Neural cell (in vitro differentiated cells): ENCODE results near the gene AK5. TPM values are rescaled to one million over a fixed set of nuclear protein-coding genes. Genes with fewer than 3 reads are reported as not detected.
"Not testable (repeated sequence)": the region's sequence is repeated elsewhere in the genome, so short reads cannot be mapped to it uniquely, and the experiment has no call there.

Experiments used
- H2AFZ ChIP-seq: fragments of 200-600, 300-800 bp; sonication (generic), shearing (Covaris generic); 2 replicates; pipeline ENCODE4 v1.6.0; 2014; ENCODE audit warnings: low read depth, mild to moderate bottlenecking, antibody characterized with exemption, low read length, moderate library complexity
- H3F3A ChIP-seq: fragments of 200-600 bp; shearing (Covaris generic); 2 replicates; pipeline ENCODE4 v1.6.1; 2016; ENCODE audit warnings: mild to moderate bottlenecking, moderate library complexity, mixed read lengths, antibody characterized with exemption, low read length; ENCODE audit not compliant: insufficient read depth, poor library complexity, severe bottlenecking
- H3K27ac ChIP-seq: fragments of 200-600, 300-800 bp; sonication (generic), shearing (Covaris generic); 2 replicates; pipeline ENCODE4 v1.5.1; 2014; ENCODE audit warnings: mild to moderate bottlenecking, low read length, moderate library complexity
- H3K27me3 ChIP-seq: fragments of 300-800, 200-600 bp; sonication (generic), shearing (Covaris generic); 2 replicates; pipeline ENCODE4 v1.6.0; 2014; ENCODE audit warnings: mild to moderate bottlenecking, low read depth, low read length, moderate library complexity; ENCODE audit not compliant: insufficient read depth
- H3K36me3 ChIP-seq: fragments of 300-800, 200-600 bp; sonication (generic), shearing (Covaris generic); 2 replicates; pipeline ENCODE4 v1.5.1; 2014; ENCODE audit warnings: mild to moderate bottlenecking, antibody characterized with exemption, low read length, moderate library complexity; ENCODE audit not compliant: insufficient read depth
- H3K4me2 ChIP-seq: fragments of 300-800, 200-600 bp; sonication (generic), shearing (Covaris generic); 2 replicates; pipeline ENCODE4 v1.6.0; 2014; ENCODE audit warnings: mild to moderate bottlenecking, low read length
- H3K4me3 ChIP-seq: fragments of 300-800, 200-600 bp; sonication (generic), shearing (Covaris generic); 2 replicates; pipeline ENCODE4 v1.5.1; 2014; ENCODE audit warnings: mild to moderate bottlenecking, low read length, moderate library complexity
- H3K79me2 ChIP-seq: fragments of 200-600 bp; shearing (Covaris generic); replicated peaks from 2 replicates; pipeline ENCODE4 v1.6.0; 2014; ENCODE audit warnings: mild to moderate bottlenecking, low read length, moderate library complexity; ENCODE audit not compliant: insufficient read depth
- H3K9ac ChIP-seq: fragments of 300-800, 200-600 bp; sonication (generic), shearing (Covaris generic); 2 replicates; pipeline ENCODE4 v1.6.1; 2016; ENCODE audit warnings: mild to moderate bottlenecking, low read length, mixed read lengths
- H3K9me2 ChIP-seq: fragments of 200-600 bp; shearing (Covaris generic); 2 replicates; pipeline ENCODE4 v1.6.1; 2016; ENCODE audit warnings: mild to moderate bottlenecking, low read length, mixed read lengths; ENCODE audit not compliant: insufficient read depth
- H3K9me3 ChIP-seq: fragments of 200-600, 300-800 bp; sonication (generic), shearing (Covaris generic); 2 replicates; pipeline ENCODE4 v1.6.1; 2016; ENCODE audit warnings: mild to moderate bottlenecking, mixed run types, low read length, moderate library complexity, mixed read lengths
- H4K20me1 ChIP-seq: fragments of 200-600 bp; shearing (Covaris generic); 2 replicates; pipeline ENCODE4 v1.6.1; 2016; ENCODE audit warnings: mild to moderate bottlenecking, mixed run types; ENCODE audit not compliant: insufficient read depth
- CTCF ChIP-seq: fragments of 450-650 bp; IDR thresholded peaks from 2 replicates; pipeline ENCODE4 v1.5.1; 2014; ENCODE audit warnings: antibody characterized with exemption, mild to moderate bottlenecking, moderate library complexity; ENCODE audit not compliant: poor library complexity, severe bottlenecking
- EP300 ChIP-seq: fragments of 450-650 bp; conservative IDR thresholded peaks from 2 replicates; pipeline ENCODE4 v1.6.1; 2014; ENCODE audit warnings: antibody characterized with exemption, mild to moderate bottlenecking, moderate library complexity; ENCODE audit not compliant: poor library complexity, severe bottlenecking
- EZH2 ChIP-seq: fragments of 200-600, 300-800 bp; shearing (Covaris generic), sonication (generic); IDR thresholded peaks from 2 replicates; pipeline ENCODE4 v1.6.1; 2014; ENCODE audit warnings: antibody characterized with exemption, low read length, borderline replicate concordance, mild to moderate bottlenecking; ENCODE audit not compliant: insufficient read depth, poor library complexity, severe bottlenecking
- MXI1 ChIP-seq: fragments of 450-650 bp; conservative IDR thresholded peaks from 2 replicates; pipeline ENCODE4 v1.6.1; 2014; ENCODE audit warnings: antibody characterized with exemption, mild to moderate bottlenecking; ENCODE audit not compliant: poor library complexity, severe bottlenecking
- RAD21 ChIP-seq: fragments of 450-650 bp; conservative IDR thresholded peaks from 2 replicates; pipeline ENCODE4 v1.6.1; 2014; ENCODE audit warnings: antibody characterized with exemption, mild to moderate bottlenecking, moderate library complexity
- SMC3 ChIP-seq: fragments of 450-650 bp; conservative IDR thresholded peaks from 2 replicates; pipeline ENCODE4 v1.6.1; 2014; ENCODE audit warnings: antibody characterized with exemption, mild to moderate bottlenecking, moderate library complexity; ENCODE audit not compliant: poor library complexity
- TAF1 ChIP-seq: IDR thresholded peaks from 2 replicates; pipeline ENCODE4 v1.6.1; 2012; ENCODE audit warnings: low read depth
- polyA plus RNA-seq: library from polyadenylated mRNA; depleted of rRNA; stranded (reverse); fragments of >200 nt; gene quantifications from 2 replicates; pipeline ENCODE4 v1.2.3, GENCODE V29; 2014

AK5 gene
- polyA plus RNA-seq, 1 donor from 2014 or later = 7.1 TPM

- H4K20me1 ChIP-seq, H3K27ac ChIP-seq, H3F3A ChIP-seq, H3K27me3 ChIP-seq, H3K9me2 ChIP-seq, H3K79me2 ChIP-seq, H3K4me3 ChIP-seq, H3K4me2 ChIP-seq, H3K36me3 ChIP-seq, H2AFZ ChIP-seq, H3K9ac ChIP-seq, H3K9me3 ChIP-seq: not testable (repeated sequence)
Observed at GRCh38 chr1:77531596-77532280, 249.9 kb downstream of the AK5 start.

DNA sequence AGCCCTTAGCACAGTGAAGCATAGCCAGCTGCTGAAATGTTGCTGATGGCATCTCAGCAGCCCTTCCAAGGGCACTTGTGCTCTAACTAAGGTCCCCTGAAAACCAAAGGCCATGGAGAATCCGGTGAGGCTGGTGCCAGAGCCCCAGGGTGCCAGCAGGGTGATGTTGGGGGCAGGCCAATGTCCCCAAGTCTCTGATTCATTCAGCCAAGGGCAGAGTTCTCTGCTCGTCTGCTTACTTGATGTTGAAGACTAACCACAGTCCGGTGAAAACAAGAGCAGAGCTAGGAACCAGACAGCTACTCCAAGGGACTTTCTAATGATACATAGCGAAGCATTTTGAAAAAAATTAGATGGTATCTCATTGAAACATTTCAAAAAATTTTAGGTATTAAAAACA lies 250.8 kb downstream of the AK5 start:
- Histone ChIP-seq H3K27ac (no peak overlapping the region), H2AFZ (no peak overlapping the region), H3K9me2 (no peaks in the 10 kb centered on the region), H3K9me3 (no peaks in the 10 kb centered on the region), H3F3A (no peaks in the 10 kb centered on the region), H4K20me1 (no peaks in the 10 kb centered on the region), H3K36me3 (no peaks in the 10 kb centered on the region), H3K79me2 (no peaks in the 10 kb centered on the region), H3K4me2 (no peak overlapping the region), H3K9ac (no peak overlapping the region), H3K4me3 (no peak overlapping the region), H3K27me3 (no peaks in the 10 kb centered on the region)
- TF ChIP-seq EZH2 (no peak), CTCF (no peak), MXI1 (no peak), SMC3 (no peak), EP300 (no peak), RAD21 (no peak), TAF1 (no peak)

DNA sequence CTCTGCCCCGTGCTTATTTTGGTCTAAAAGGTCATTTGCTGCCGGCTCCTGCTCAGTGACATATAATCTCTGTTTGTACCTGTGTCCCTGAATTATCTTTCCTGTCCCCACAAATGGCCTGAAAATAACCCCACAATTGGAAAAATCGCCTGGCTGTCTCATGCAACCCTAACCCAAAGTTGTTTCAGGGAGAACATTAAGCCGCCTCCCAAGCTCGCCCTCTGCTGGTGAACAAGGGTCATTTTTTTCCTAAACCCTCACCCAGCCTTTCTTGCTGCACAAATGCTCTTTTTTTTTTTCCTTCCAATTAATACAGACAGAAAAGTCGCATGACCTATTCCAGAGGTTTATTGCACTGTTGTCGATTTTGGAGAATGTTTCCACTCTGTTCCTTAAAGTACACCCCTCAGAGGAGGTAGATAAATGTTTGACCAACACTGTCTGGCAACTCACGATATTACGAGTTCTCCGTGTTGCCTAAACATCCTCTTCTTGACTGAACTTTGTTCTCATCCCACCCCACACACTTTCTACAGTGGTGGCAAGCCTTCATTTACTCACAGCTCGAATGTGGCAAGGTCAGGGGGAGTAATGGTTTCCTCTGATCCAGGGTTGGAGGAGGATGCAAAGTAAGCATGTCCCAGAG lies 252.0 kb downstream of the AK5 start:
- H3K4me2 ChIP-seq = no peak overlapping the region
- H3K9me2 ChIP-seq = no peaks in the 10 kb centered on the region
- H3K36me3 ChIP-seq = no peaks in the 10 kb centered on the region
- H3K79me2 ChIP-seq = no peaks in the 10 kb centered on the region
- no peaks in the 10 kb centered on the region for H4K20me1 ChIP-seq
- peak; percentile 94 for TF ChIP-seq SMC3
- TF ChIP-seq RAD21 = peak; percentile 83
- peak; percentile 85 for TF ChIP-seq CTCF
- TF ChIP-seq MXI1 = no peak
- H3F3A ChIP-seq = no peaks in the 10 kb centered on the region
- no peak overlapping the region for H3K4me3 ChIP-seq
- no peak overlapping the region for H3K9ac ChIP-seq
- no peak overlapping the region for H3K27ac ChIP-seq
- no peak overlapping the region for H2AFZ ChIP-seq
- no peaks in the 10 kb centered on the region for H3K9me3 ChIP-seq
- no peaks in the 10 kb centered on the region for H3K27me3 ChIP-seq
